Right lobe of liver (tissue), 4 donors: Measurements from ENCODE around the gene PRKAR1A.

Source experiments
- CTCF ChIP-seq, 4 donors: fragments of 200-600 bp in 3 of 4; fragments of 450-650 bp in 1 of 4; IDR thresholded peaks; one replicate each; pipeline versions ENCODE4 v1.5.1 to v1.8.0; 2016 to 2022; ENCODE audit warnings: antibody characterized with exemption in 4 of 4, mild to moderate bottlenecking in 2 of 4
- POLR2A ChIP-seq: fragments of 450-650 bp; IDR thresholded peaks from one replicate; pipeline ENCODE4 v1.6.1; 2017; ENCODE audit warnings: antibody characterized with exemption, mild to moderate bottlenecking
- donor health status: DM: no; HTN: no; CAD: no.
- donor health status: DM: no; HTN: no; CAD: no.
- donor health status: DM: no; HTN: yes; CAD: no.

- TF ChIP-seq CTCF (IDR thresholded peaks at IDR 0.05) (no peak), POLR2A (no peak)
These were observed 6.3 kb upstream of the PRKAR1A start for GRCh38 chr17:68505951-68506350.
